Measurements from ENCODE around the gene KRCC1.

Gene KRCC1

GRCh38 chr2:88055371-88056128 lies at the start of gene KRCC1:
KRCC1 (minus strand) TSS chr2:88055783; CDS start chr2:88028563, 27,220 bp downstream.
- peak; percentile 78 for DNase-seq

- DNase-seq = no peak
These were observed 44.9 kb upstream of the KRCC1 start for GRCh38 chr2:88100489-88100858.

DNA sequence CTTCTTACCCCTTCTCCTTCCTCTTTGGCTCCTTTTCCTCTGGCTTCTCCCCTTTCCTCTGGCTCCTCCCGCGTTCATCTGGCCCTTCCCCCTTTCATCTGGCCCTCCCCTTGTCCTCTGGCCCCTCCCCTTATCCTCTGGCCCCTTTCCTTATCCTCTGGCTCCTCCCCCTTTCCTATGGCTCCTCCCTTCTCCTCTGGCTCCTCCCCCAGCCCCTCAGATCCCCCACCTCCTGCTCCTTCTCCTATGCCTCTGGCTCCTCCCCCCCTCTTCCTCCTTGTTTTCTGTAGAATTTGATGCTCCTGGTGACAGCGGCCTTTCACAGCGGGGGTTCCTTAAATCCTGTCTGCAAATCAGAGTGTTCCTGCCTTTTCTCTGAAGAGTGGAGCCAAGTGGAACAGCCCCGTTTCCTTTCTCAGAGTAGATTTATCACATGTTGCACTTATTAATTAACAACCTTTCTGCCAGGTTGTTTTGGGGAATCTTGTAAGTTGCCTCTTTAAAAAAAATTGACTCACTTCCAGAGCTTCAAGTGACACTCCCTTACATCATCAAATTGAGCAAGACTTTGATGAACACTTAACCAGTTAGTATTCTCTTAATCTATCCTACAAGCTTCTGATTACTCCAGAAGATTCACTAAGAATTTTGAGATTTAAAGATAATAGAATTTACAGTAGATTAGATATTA lies 44.4 kb upstream of the KRCC1 start:
- no peak for DNase-seq

DNA sequence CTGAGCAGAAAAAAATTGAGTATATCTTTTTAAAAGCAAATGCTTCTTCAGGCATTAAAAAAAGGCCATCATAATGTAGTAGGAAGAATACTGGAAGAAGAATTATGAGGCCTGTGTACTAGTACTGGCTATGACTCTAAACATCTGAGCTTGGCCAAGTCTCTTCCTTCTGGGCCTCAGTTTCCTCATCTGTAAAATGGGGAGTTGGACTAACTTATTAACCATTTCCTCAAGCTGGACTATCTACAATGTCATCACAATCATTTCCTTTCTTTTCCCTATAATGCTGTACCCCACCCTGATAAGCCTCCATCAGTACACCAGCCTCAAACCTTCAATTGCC lies 42.9 kb upstream of the KRCC1 start:
- DNase-seq = no peak

DNA sequence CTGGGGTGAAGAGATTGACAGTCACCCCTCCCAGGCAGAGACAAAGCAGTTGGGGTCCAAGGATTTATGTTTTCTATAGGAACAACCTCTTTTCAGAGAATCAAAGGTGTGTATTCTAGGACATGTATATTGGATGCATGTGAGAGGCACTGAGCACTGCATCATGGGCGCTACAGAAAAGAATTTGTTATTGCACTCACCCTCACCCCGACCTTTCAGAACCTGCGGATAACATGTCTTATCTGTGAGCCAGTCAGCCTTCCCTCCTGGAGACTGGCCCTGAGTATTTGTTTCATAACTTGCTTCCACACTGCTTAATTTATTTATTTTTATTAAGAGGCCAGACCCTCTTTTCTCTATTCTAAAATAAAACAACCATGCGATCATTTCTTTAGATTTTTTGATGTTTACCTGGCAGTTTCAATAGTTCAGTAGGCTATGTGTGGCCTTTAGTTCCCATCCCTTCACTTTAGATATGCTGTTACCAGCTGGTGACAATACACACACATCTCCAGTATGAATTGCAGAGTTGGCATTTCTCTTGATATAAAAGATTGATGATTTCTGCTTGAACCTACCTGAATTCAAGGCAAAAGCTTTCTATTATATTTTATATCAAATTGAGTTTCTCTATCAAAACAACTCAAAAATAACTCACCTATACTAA lies 42.4 kb upstream of the KRCC1 start:
- DNase-seq = no peak

GRCh38 chr2:88097192-88097591 lies 41.6 kb upstream of the KRCC1 start:
- no peak for DNase-seq

- no peak for DNase-seq
These were observed 41.1 kb upstream of the KRCC1 start for GRCh38 chr2:88096708-88097107.

DNA sequence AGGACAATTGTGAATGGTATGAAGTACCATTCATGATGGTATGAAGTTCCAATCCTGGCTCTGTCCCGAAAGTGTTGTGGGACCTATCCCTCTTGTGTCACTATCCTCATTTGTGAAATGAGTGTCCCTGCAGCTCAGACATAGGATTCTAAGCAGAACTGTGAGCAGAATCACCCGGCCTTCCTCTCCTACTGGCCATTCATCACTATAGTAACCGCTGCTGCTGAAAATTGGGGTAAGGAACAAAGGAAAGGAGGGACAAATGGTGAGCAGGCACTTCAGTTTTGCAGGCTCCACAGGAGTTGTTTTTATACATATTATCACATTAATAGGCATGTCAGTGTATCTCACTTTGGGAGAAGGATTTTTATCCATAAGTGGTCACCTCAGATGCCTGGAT lies 39.4 kb upstream of the KRCC1 start:
- no peak for DNase-seq

GRCh38 chr2:88092773-88093172 lies 37.2 kb upstream of the KRCC1 start:
- no peak for DNase-seq

DNA sequence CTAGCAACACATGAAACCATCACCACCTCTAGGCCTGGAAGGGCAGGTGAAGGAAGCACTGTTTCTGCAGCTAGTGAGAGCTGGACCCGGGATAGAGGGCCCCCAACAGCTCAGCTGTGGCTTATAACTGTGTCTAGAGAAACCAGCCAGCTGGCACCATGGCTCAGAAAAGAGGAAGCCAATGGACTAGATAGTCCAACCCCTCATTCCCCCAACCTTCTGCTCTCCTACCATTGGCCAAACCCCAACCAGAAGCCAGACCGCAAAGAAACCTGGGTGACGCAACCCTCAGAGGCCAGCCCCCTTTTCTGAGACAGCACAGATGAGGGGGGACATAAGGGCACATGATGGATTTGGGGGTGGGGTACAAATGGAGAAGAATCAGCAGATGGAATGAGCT lies 36.4 kb upstream of the KRCC1 start:
- DNase-seq = peak; percentile 57

GRCh38 chr2:88090446-88091283 lies 35.1 kb upstream of the KRCC1 start:
- no peak for DNase-seq

DNA sequence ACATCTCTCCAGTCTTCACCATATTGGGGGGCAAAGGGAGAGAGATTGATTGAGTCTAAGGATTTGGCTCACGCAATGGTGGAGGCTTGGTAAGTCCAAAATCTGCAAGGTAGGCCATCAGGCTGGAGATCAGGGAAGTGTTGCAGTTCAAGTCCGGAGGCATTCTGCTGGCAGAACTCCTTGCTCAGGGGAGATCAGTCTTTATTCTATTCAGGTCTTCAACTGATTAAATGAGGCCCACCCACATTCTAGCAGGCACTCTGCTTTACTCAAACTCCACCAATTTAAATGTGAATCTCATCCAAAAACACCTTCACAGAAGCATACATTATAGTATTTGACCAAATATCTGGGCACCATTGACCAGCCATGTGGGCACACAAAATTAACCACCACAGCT lies 33.4 kb upstream of the KRCC1 start:
- no peak for DNase-seq

GRCh38 chr2:88087763-88088162 lies 32.2 kb upstream of the KRCC1 start:
- no peak for DNase-seq

- DNase-seq = no peak
These were observed 31.5 kb upstream of the KRCC1 start for GRCh38 chr2:88087073-88087472.

DNA sequence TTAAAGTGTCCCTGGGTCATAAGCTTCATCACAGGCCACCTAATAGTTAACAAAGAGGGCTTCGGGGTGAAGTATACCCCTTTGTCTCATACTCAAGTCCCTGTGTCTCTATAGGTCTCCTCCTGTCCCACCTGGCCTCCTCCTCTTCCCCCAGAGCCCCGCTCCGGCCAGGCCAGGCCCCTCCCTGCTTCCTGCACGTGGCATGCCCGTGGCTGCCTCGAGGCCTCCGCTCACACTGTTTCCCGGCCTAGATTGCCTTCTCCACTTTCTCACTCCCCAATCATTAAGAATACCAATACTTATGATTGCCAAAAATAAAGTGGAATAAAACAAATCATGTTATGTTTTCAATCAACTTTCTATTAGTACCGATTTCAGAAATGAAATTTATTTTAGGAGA lies 30.8 kb upstream of the KRCC1 start:
- DNase-seq = no peak

DNA sequence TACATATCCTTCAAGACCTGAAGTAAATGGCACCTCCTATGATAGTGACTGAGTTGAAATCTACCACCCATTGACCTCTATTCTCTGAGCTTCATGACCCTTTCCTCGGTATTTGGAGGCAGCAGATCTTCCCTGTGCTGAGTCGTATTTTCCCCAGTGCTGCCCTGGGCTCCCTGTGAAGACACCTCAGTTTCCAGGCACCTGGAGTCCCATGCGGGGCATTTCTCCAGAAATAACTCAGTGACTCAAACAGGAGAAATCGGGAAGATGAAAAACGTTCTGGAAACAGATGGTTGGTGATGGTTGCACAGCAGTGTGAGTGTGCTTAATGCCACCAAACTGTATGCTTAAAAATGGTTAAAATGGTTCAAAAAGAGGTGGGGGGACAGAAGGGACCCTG lies 30.0 kb upstream of the KRCC1 start:
- no peak for DNase-seq

DNA sequence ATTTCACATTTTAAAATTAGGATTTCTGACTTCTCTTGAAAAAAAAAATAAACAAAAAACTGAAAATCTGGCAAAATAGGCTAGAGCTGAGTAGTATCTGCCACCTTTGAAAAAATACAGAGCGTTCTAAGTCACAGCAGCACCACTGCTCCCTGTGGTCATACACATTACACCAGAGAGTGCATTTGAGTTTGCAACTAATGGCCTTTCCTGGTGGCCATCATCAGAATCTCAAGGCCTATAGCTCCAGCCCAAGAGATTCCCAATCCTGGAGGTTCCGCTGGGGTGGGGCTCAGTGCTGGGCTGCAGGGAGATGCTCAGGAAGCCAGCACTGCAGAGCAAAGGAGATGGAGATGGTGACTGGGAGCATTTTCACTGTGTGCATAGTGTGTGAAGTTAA lies 29.5 kb upstream of the KRCC1 start:
- DNase-seq = no peak

- DNase-seq = no peak
These were observed 27.2 kb upstream of the KRCC1 start for GRCh38 chr2:88082781-88083180.

DNA sequence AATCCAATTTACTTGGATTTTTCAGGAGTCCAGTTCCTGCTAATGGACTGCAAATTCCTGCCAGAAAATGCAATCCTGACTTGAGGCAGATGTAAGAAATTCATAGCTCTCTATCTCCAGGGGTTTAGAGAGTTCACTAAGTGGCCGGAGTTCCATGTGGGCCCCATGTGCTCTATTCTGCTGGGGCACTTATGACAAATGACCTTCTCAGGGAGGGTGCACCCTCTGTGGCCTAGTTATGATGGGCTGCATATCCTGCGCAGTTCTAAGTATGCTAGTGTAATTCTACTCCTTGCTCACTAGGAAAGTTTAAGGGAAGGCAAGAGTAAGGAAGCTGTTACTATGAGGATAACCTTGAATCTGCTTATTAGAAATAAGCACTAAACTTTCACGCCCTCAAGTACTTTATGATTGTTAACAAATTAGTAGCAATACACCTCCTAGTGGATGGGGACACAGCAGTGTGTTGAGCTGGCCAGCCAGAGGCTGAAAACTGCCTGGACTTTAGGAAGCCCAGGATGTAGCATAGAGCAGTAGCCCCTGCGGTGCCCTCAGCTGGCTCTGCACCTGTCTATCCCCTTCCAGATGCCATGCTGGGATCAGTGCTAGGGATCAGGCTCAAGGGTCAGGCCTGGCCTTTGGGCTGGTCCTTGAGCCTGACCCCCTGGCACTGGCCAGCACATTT lies 26.5 kb upstream of the KRCC1 start:
- no peak for DNase-seq

DNA sequence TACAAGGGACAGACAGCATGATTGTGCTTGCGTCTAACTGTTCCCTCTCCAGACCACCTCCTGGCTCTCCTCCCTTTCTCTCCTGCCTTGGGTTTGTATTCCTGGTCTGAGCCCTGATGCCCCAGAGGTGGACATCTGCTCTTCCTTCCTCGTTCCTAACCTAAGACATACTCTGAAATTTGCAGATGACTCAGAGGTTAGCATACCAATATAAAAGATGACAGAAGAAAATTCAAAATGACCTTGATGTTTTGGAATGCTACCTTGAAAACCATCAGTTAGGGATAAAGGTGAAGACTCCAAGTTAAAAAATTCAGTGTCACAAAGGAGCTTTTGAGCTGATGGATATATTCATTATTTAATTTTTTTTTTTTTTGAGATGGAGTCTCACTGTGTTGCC lies 25.0 kb upstream of the KRCC1 start:
- DNase-seq = no peak

- DNase-seq = no peak
These were observed 23.1 kb upstream of the KRCC1 start for GRCh38 chr2:88078643-88079172.

DNA sequence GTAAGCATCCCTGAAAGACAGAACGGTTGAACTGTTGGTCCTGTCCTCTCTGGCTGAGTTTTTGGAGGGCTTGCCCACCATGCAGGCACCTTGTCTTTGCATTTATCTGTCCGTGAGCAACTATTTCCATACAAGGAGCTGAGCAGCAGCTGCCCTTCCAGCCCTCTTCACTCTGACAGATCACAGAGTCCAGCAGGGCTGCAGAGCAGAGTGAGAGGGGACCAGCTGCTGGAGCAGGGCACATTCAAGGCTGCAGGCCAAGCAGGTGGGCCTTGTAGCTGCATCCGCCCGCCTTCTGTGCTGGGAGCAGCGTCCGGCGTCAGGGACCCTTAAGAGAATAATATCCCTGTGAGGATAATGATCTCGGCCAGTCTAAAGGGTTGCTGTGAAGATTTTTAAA lies 21.5 kb upstream of the KRCC1 start:
- DNase-seq = no peak
